Gastrocnemius medialis (tissue), 4 donors: ENCODE measurements around the gene SEPTIN5. TPM values are rescaled to one million over a fixed set of nuclear protein-coding genes. Genes with fewer than 3 reads are reported as not detected.

Experiments used
- ATAC-seq, 2 donors: fragments of 150-250 bp; one replicate each; pipeline ENCODE4 v1.9.1; 2016
- DNase-seq, 2 donors: peaks; one replicate each; pipeline ENCODE4 v3.0.0-alpha.2; 2019
- H3K27ac ChIP-seq, 4 donors: fragments of 200-600 bp; sonication (generic); 1 replicate in 1 of 4; 2 replicates in 3 of 4; pipeline ENCODE4 v1.5.1; 2016 to 2018; ENCODE audit warnings: mild to moderate bottlenecking in 2 of 4, moderate library complexity in 1 of 4
- H3K27me3 ChIP-seq, 3 donors: fragments of 200-600 bp; sonication (generic) in 2 of 3; 1 replicate in 1 of 3; 2 replicates in 2 of 3; pipeline versions ENCODE4 v1.5.1 to v1.6.0; 2016 to 2019; ENCODE audit warnings: mild to moderate bottlenecking in 1 of 3, moderate library complexity in 1 of 3
- H3K36me3 ChIP-seq, 2 donors: fragments of 200-600 bp; sonication (generic) in 1 of 2; one replicate each; pipeline ENCODE4 v1.5.1; 2017 to 2018
- H3K4me1 ChIP-seq, 2 donors: fragments of 200-600 bp; sonication (generic) in 1 of 2; one replicate each; pipeline ENCODE4 v1.5.1; 2016 to 2017; ENCODE audit warnings: mild to moderate bottlenecking in 2 of 2
- H3K4me3 ChIP-seq, 4 donors: fragments of 200-600 bp; sonication (generic) in 3 of 4; 1 replicate in 1 of 4; 2 replicates in 3 of 4; pipeline ENCODE4 v1.5.1; 2016 to 2019; ENCODE audit warnings: mild to moderate bottlenecking in 2 of 4
- H3K9me3 ChIP-seq, 3 donors: fragments of 200-600 bp; sonication (generic) in 2 of 3; 1 replicate in 1 of 3; 2 replicates in 2 of 3; pipeline ENCODE4 v1.5.1; 2016 to 2019
- POLR2A ChIP-seq, 2 donors: fragments of 450-650 bp; IDR thresholded peaks; one replicate each; pipeline ENCODE4 v1.6.1; 2017; ENCODE audit warnings: antibody characterized with exemption in 2 of 2, mild to moderate bottlenecking in 2 of 2, moderate library complexity in 2 of 2
- in situ Hi-C, 4 donors: fragments of 200-750 bp; cut with MboI; loops; one replicate each; pipeline versions ENCODE4 v1.15.0 to v1.8.0; 2017; ENCODE audit warnings: low sequenced_read_pairs in 4 of 4
- intact Hi-C: fragments of 100-400 bp; cut with DNase I; formaldehyde crosslinking; loops from one replicate; pipeline ENCODE4 v1.15.1; 2023; ENCODE audit warnings: low total_unique reads
- total RNA-seq, 4 donors: library from RNA; depleted of rRNA; stranded (reverse); fragments of >200 nt; gene quantifications; one replicate each; pipeline versions ENCODE4 v1.1.0 to v1.2.3, GENCODE V29; 2016
- TF ChIP-seq, protein P1 (sequence below), 5 experiments: fragments of 450-650 bp in 3 of 5; fragments of 200-600 bp in 2 of 5; sonication (generic) in 2 of 5; IDR thresholded peaks in 4 of 5; conservative IDR thresholded peaks in 1 of 5; 1 replicate in 4 of 5; 2 replicates in 1 of 5; pipeline ENCODE4 v1.5.1; 2016 to 2019; ENCODE audit warnings: antibody characterized with exemption in 5 of 5, mild to moderate bottlenecking in 3 of 5, moderate library complexity in 3 of 5

Gene SEPTIN5
- total RNA-seq, 4 donors from 2014 or later: 5.0 to 15.9 (median 10.2) TPM

DNA sequence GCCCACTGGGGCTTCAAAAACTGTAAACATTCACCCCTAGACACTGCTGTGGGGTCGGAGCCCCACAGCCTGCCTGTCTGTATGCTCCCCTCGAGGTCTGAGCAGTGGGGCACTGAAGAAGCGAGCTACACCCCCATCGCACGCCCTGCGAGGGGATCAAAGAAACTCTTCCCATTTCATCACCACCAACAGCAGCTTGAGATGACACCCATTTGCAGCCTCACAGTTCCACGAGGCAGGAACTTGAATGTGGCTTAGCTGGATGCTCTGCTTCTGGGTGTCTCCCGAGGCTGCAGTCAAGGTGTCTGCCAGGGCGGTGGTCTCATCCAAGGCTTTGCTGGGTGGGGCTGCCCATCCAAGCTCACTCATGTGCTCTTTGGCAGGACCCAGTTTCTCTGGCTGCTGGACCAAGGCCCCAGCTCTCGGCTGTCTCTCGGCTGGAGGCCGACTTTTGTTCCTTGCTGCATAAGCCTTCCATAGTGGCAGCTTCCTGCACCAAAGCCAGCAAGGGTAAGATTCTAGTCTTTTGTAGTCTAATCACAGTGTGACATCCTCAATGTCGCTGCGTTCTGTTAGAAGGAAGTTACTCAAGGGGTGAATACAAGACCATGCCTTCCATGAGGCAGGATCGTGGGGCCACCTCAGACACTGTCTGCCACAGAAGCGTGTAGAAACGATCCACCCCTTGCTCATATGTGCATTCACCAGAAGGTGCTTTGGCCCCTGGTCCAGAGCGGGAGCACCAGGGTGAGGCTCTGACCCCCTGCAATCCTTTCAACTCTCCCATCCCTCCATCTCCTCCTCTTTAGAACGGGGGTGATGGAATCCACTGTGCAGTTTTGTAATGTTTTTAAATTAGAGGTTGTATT lies 46.2 kb upstream of the SEPTIN5 start:
- intact Hi-C loops: no loop called here
- H3K27me3 ChIP-seq: no peaks in the 10 kb centered on the region
- H3K27ac ChIP-seq: no peak overlapping the region
- ATAC-seq (no peak), DNase-seq (no peak)
- no peak overlapping the region for H3K4me3 ChIP-seq
- peaks cover 6% of the 10 kb centered on the region in 2 donors for H3K4me1 ChIP-seq
- no peak for TF ChIP-seq POLR2A (IDR thresholded peaks at IDR 0.05)
- TF ChIP-seq, protein P1, sequence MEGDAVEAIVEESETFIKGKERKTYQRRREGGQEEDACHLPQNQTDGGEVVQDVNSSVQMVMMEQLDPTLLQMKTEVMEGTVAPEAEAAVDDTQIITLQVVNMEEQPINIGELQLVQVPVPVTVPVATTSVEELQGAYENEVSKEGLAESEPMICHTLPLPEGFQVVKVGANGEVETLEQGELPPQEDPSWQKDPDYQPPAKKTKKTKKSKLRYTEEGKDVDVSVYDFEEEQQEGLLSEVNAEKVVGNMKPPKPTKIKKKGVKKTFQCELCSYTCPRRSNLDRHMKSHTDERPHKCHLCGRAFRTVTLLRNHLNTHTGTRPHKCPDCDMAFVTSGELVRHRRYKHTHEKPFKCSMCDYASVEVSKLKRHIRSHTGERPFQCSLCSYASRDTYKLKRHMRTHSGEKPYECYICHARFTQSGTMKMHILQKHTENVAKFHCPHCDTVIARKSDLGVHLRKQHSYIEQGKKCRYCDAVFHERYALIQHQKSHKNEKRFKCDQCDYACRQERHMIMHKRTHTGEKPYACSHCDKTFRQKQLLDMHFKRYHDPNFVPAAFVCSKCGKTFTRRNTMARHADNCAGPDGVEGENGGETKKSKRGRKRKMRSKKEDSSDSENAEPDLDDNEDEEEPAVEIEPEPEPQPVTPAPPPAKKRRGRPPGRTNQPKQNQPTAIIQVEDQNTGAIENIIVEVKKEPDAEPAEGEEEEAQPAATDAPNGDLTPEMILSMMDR (IDR thresholded peaks at IDR 0.05 in 4 of 5, conservative IDR thresholded peaks at IDR 0.05 in 1 of 5): no peak
- H3K9me3 ChIP-seq: no peaks in the 10 kb centered on the region
- in situ Hi-C loops: no loop called here
- no peaks in the 10 kb centered on the region for H3K36me3 ChIP-seq

DNA sequence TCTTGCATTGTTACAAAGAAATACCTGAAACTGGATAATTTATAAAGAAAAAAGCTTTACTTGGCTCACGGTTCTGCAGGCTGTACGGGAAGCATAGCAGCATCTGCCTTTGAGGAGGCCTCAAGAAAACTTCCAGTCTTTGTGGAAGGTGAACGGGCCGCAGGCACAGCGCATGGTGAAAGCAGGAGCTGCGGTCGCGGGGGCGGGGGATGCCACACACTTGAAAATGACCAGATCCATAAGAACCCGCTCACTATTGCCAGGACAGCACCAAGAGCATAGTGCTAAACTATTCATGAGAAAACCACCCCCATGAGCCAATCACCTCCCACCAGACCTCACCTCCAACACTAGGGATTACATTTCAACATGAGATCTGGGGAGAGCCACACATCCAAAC lies 45.6 kb upstream of the SEPTIN5 start:
- ATAC-seq (no peak), DNase-seq (no peak)
- Histone ChIP-seq H3K4me1 (peaks cover under 1 to 6% of the 10 kb centered on the region in 2 donors), H3K27me3 (no peaks in the 10 kb centered on the region), H3K4me3 (no peak overlapping the region), H3K9me3 (no peaks in the 10 kb centered on the region), H3K36me3 (no peaks in the 10 kb centered on the region), H3K27ac (no peak overlapping the region)
- TF ChIP-seq, protein P1 (IDR thresholded peaks at IDR 0.05 in 4 of 5, conservative IDR thresholded peaks at IDR 0.05 in 1 of 5): no peak
- no peak for TF ChIP-seq POLR2A (IDR thresholded peaks at IDR 0.05)
- in situ Hi-C loops: no loop called here
- intact Hi-C loops: no loop called here

DNA sequence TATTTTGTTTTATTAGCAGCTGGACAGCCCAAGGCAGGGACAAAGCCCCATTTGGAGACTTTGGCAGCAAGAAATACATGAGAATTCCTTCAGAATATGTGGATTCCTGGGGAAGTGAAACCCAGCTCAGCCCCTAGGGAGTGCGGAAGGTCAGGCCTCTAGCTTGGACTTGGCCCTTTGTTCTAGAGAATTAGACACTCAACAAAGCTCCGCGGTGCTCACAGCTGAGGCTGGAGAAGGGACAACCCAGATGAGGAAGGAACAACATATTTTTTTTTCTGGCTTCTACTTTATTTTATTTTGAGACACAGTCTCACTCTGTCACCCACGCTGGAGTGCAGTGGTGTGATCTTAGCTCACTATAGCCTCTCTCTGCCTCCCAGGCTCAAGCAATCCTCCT lies 44.7 kb upstream of the SEPTIN5 start:
- TF ChIP-seq POLR2A (IDR thresholded peaks at IDR 0.05): no peak
- TF ChIP-seq, protein P1 (IDR thresholded peaks at IDR 0.05 in 4 of 5, conservative IDR thresholded peaks at IDR 0.05 in 1 of 5): no peak
- H3K36me3 ChIP-seq: no peaks in the 10 kb centered on the region
- H3K27me3 ChIP-seq: no peaks in the 10 kb centered on the region
- H3K4me1 ChIP-seq: no peaks in the 10 kb centered on the region
- ATAC-seq (peak; percentile 19 to 36), DNase-seq (peak in 1 of 2 donors; percentile 27)
- intact Hi-C loops (no loop called here), in situ Hi-C loops (no loop called here)
- no peaks in the 10 kb centered on the region for H3K9me3 ChIP-seq
- H3K27ac ChIP-seq: peak overlapping the region in 1 of 4 donors; percentile 38
- H3K4me3 ChIP-seq: no peak overlapping the region

DNA sequence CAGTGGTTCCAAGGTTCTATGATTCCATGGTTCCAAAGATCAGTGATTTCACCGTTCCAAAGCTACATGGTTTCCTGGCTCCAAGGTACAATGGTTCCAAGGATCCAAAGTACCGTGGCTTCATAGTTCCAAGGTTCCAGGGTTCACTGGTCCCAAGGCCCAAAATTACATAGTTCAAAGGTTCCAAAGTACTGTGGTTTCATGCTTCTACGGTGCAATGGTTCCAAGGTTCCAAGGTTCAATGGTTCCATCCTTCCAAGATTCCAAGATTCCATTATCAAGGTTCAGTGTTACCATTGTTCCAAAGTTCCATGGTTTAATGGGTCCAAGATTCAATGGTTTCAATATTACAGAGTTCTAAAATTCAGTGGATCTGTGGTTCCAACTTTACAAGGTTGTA lies 43.0 kb upstream of the SEPTIN5 start:
- no peak overlapping the region for H3K4me3 ChIP-seq
- DNase-seq: no peak
- no peak overlapping the region for H3K27ac ChIP-seq
- no peaks in the 10 kb centered on the region for H3K9me3 ChIP-seq
- TF ChIP-seq, protein P1 (IDR thresholded peaks at IDR 0.05 in 4 of 5, conservative IDR thresholded peaks at IDR 0.05 in 1 of 5): no peak
- TF ChIP-seq POLR2A (IDR thresholded peaks at IDR 0.05): no peak
- no peaks in the 10 kb centered on the region for H3K4me1 ChIP-seq
- in situ Hi-C loops (no loop called here), intact Hi-C loops (no loop called here)
- no peak for ATAC-seq
- no peaks in the 10 kb centered on the region for H3K27me3 ChIP-seq
- H3K36me3 ChIP-seq: no peaks in the 10 kb centered on the region
